Mammary epithelial cell (primary cell): Measurements from ENCODE around the gene DEFB132.
"Not testable (repeated sequence)": the region's sequence is repeated elsewhere in the genome, so short reads cannot be mapped to it uniquely, and the experiment has no call there.

Source experiments
- EZH2 ChIP-seq: IDR thresholded peaks from 2 replicates; pipeline ENCODE4 v1.6.1; 2012; ENCODE audit warnings: low read length, inconsistent platforms, borderline replicate concordance
- TF ChIP-seq, protein P1 (sequence below), 2 donors: IDR thresholded peaks in 1 of 2; conservative IDR thresholded peaks in 1 of 2; 2 replicates each; pipeline ENCODE4 v1.5.1; 2011 to 2012; ENCODE audit warnings: inconsistent platforms in 2 of 2, low read length in 2 of 2, mild to moderate bottlenecking in 2 of 2, control low read depth in 1 of 2, low read depth in 1 of 2; ENCODE audit not compliant: insufficient read depth in 1 of 2; ENCODE audit errors: extremely low read depth in 1 of 2

DNA sequence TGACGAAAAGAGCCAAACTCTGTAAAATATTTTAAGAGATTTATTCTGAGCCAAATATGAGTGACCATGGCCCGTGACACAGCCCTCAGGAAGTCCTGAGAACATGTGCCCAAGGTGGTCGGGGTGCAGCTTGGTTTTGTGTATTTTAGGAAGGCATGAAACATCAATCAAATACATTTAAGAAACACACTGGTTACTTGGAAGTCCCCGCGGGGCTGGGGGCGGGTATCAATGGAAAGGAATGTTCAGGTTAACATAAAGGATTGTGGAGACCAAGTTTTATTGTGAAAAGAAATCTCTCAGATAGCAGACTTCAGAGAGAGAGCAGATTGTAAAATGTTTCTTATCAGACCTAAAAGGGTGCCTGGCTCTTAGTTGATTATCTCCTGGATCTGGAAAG, 4.1 kb upstream of the DEFB132 start:
- TF ChIP-seq, protein P1, sequence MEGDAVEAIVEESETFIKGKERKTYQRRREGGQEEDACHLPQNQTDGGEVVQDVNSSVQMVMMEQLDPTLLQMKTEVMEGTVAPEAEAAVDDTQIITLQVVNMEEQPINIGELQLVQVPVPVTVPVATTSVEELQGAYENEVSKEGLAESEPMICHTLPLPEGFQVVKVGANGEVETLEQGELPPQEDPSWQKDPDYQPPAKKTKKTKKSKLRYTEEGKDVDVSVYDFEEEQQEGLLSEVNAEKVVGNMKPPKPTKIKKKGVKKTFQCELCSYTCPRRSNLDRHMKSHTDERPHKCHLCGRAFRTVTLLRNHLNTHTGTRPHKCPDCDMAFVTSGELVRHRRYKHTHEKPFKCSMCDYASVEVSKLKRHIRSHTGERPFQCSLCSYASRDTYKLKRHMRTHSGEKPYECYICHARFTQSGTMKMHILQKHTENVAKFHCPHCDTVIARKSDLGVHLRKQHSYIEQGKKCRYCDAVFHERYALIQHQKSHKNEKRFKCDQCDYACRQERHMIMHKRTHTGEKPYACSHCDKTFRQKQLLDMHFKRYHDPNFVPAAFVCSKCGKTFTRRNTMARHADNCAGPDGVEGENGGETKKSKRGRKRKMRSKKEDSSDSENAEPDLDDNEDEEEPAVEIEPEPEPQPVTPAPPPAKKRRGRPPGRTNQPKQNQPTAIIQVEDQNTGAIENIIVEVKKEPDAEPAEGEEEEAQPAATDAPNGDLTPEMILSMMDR (conservative IDR thresholded peaks at IDR 0.05 in 1 of 2, IDR thresholded peaks at IDR 0.05 in 1 of 2; ENCODE audit: extremely low read depth in 1 of 2, insufficient read depth in 1 of 2, low read depth in 1 of 2, low read length in 2 of 2): not testable (repeated sequence)
- not testable (repeated sequence) for TF ChIP-seq EZH2
